MM.1S (cell line): ENCODE measurements around the gene CTNNA2.

Source experiments
- CTCF ChIP-seq: fragments of 300-600 bp; sonication (generic); IDR thresholded peaks from 2 replicates; pipeline ENCODE4 v1.5.1; 2016; ENCODE audit warnings: antibody characterized with exemption, low read length, mixed read lengths
- EZH2phosphoT487 ChIP-seq: fragments of 300-600 bp; sonication (generic); IDR thresholded peaks from 2 replicates; pipeline ENCODE4 v1.6.1; 2018; ENCODE audit warnings: antibody characterized with exemption, low read length

GRCh38 chr2:80019571-80020460, 507.0 kb downstream of the CTNNA2 start:
- TF ChIP-seq CTCF (no peak), EZH2phosphoT487 (no peak)
